ENCODE measurements around the gene AK5.

- TF ChIP-seq CTCF (IDR thresholded peaks at IDR 0.05) (no peak), EP300 (IDR thresholded peaks at IDR 0.05) (no peak)
These were observed 113.2 kb downstream of the AK5 start for GRCh38 chr1:77395051-77395450.

Measured in tibial nerve (tissue), 4 donors.